ENCODE data around the gene SH3RF1. TPM values are rescaled to one million over a fixed set of nuclear protein-coding genes. Genes with fewer than 3 reads are reported as not detected.

Gene SH3RF1
- total and polyA plus RNA-seq, 2 of the 8 experiments (the other 6 are each of a cell fraction or from before 2014, with no cell fraction given): 6.9 to 15.1 TPM

- 91% methylated on average over 3 of the region's 3 CpGs; no CpG with 5 or more reads in 1 of the 2 experiments for WGBS, 2 experiments (ENCODE audit: extremely low coverage in 1 of 2, insufficient coverage in 1 of 2, insufficient read length in 1 of 2, insufficient replicate concordance in 2 of 2, low coverage in 1 of 2, low lambda C conversion rate in 2 of 2, missing lambda C conversion rate in 1 of 2)
- ChIA-PET CTCF (ENCODE audit: partially characterized antibody) (interaction anchor here (0.6 kb wide), 1 partner anchor 277 kb away, joined by 3 read pairs; no protein-coding TSS in a partner anchor), POLR2A (ENCODE audit: partially characterized antibody) (interaction anchor here (1.1 kb wide), 1 partner anchor 8 kb away, joined by 3 read pairs; no protein-coding TSS in a partner anchor)
- Histone ChIP-seq H3K4me1 (replicated peaks in 1 of 4; ENCODE audit: control insufficient read depth in 3 of 4, insufficient read depth in 4 of 4, low read length in 3 of 4) (no peaks in the 10 kb centered on the region), H3K4me3 (ENCODE audit: extremely low read depth in 1 of 4, insufficient read depth in 2 of 4, low read depth in 3 of 4, low read length in 4 of 4) (no peak overlapping the region), H3K27ac (ENCODE audit: low read depth, low read length) (no peak overlapping the region), H3K14ac (ENCODE audit: insufficient read length) (no peak overlapping the region), H2BK15ac (ENCODE audit: low read length) (no peak overlapping the region), H4K5ac (ENCODE audit: insufficient read length, low read depth, low read length) (no peak overlapping the region), H3K36me3 (ENCODE audit: control insufficient read depth in 2 of 4, insufficient read depth in 4 of 4, low read length in 3 of 4) (no peaks in the 10 kb centered on the region), H3K23me2 (ENCODE audit: low read depth, low read length) (no peaks in the 10 kb centered on the region), H3K27me3 (replicated peaks in 1 of 4; ENCODE audit: control insufficient read depth in 3 of 4, extremely low read depth in 1 of 4, insufficient read depth in 3 of 4, low read length in 3 of 4) (no peaks in the 10 kb centered on the region), H4K20me1 (replicated peaks in 1 of 2; ENCODE audit: control insufficient read depth in 1 of 2, insufficient read depth in 2 of 2, low read length in 2 of 2) (no peaks in the 10 kb centered on the region), H3K23ac (ENCODE audit: insufficient read length) (no peak overlapping the region), H3K4ac (replicated peaks; ENCODE audit: insufficient read length, low read depth, low read length) (no peak overlapping the region), H2AK5ac (ENCODE audit: low read depth, low read length) (no peak overlapping the region), H2BK120ac (replicated peaks; ENCODE audit: low read depth, low read length) (no peak overlapping the region), H2BK5ac (ENCODE audit: low read depth, low read length) (no peak overlapping the region), H2AFZ (ENCODE audit: low read length) (no peak overlapping the region), H4K91ac (replicated peaks; ENCODE audit: insufficient read length, low read length) (no peak overlapping the region), H2BK12ac (ENCODE audit: low read depth, low read length) (no peak overlapping the region), H3K18ac (ENCODE audit: extremely low read depth, low read length) (no peak overlapping the region), H3K9me3 (ENCODE audit: insufficient read depth in 2 of 2, low read depth in 1 of 2, low read length in 1 of 2) (no peaks in the 10 kb centered on the region), H3K4me2 (ENCODE audit: insufficient read depth in 1 of 2, low read depth in 2 of 2, low read length in 2 of 2) (no peak overlapping the region), H3K79me1 (ENCODE audit: low read depth, low read length) (peaks cover 2% of the 10 kb centered on the region; the same call in 1 of the 2 replicates), H3K79me2 (ENCODE audit: control insufficient read depth in 1 of 2, insufficient read depth in 2 of 2, low read length in 2 of 2) (no peaks in the 10 kb centered on the region; a peak in 1 of 4 replicates), H3K9ac (replicated peaks in 1 of 4; ENCODE audit: extremely low read depth in 1 of 4, low read depth in 3 of 4, low read length in 3 of 4) (no peak overlapping the region), H4K8ac (ENCODE audit: extremely low read depth, insufficient read depth, low read length) (no peak overlapping the region), H2BK20ac (ENCODE audit: low read length) (no peak overlapping the region), H3K56ac (replicated peaks; ENCODE audit: insufficient read length, low read depth, low read length) (no peak overlapping the region)
- no peak for FAIRE-seq
- no peak for DNase-seq (ENCODE audit: low read depth in 1 of 2, low spot score in 2 of 2)
- TF ChIP-seq EGR1 (IDR thresholded peaks at IDR 0.05; ENCODE audit: borderline replicate concordance, low read depth, low read length) (no peak), RXRA (IDR thresholded peaks at IDR 0.05; ENCODE audit: insufficient read depth, low read depth, low read length) (no peak), E2F6 (IDR thresholded peaks at IDR 0.05) (no peak), NRF1 (IDR thresholded peaks at IDR 0.05; ENCODE audit: low read depth, low read length) (no peak)
Observed at GRCh38 chr4:169221662-169222061, 49.1 kb downstream of the SH3RF1 start.
